Measurements from ENCODE around the gene METRNL.

METRNL gene

DNA sequence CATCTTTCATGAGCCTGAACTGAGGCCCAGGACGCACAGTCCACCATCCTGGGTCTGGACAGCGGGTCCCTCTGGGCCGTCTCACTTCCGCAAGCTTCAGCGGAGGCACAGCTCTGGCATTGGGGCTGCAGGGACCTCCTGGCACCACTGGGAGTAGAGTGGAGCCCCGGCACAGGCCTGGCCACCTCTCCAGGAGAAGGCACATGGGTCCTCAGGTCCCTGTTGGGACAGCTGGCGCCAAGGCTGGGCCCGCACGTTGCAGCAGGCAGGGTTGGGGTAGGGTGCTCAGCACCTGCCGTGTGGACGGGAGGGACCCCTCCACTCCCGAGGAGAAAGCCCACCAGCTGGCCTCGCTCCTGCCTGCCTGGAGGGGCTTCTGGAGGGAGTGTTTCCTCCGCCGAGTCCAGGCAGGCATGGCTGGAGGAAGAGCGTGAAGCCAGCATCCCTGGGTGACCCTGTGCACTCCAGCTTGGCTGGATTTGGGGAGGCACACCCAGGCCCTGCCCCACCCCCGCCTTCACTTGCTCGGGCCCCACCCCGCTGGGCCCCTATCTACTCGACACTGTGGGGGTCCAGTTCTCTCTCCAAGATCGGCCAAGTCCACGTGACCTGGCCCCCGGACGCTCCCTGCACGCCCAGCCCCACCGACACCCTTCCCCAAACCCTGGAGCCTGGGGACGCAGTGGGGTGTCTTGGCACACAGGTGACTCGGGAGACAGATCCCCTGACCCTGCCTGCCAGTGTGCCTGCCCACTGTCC, 6.6 kb upstream of the METRNL start:
- no peak for DNase-seq (ENCODE audit: low spot score)
- TF ChIP-seq, protein P1, sequence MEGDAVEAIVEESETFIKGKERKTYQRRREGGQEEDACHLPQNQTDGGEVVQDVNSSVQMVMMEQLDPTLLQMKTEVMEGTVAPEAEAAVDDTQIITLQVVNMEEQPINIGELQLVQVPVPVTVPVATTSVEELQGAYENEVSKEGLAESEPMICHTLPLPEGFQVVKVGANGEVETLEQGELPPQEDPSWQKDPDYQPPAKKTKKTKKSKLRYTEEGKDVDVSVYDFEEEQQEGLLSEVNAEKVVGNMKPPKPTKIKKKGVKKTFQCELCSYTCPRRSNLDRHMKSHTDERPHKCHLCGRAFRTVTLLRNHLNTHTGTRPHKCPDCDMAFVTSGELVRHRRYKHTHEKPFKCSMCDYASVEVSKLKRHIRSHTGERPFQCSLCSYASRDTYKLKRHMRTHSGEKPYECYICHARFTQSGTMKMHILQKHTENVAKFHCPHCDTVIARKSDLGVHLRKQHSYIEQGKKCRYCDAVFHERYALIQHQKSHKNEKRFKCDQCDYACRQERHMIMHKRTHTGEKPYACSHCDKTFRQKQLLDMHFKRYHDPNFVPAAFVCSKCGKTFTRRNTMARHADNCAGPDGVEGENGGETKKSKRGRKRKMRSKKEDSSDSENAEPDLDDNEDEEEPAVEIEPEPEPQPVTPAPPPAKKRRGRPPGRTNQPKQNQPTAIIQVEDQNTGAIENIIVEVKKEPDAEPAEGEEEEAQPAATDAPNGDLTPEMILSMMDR (IDR thresholded peaks at IDR 0.05; ENCODE audit: extremely low read depth, insufficient read depth, missing control alignments) = no peak
- in situ Hi-C loops (cut with MboI; ENCODE audit: low pct_unique_long_range_greater_than_20kb, low sequenced_read_pairs, unreplicated experiment) = no loop called here

DNA sequence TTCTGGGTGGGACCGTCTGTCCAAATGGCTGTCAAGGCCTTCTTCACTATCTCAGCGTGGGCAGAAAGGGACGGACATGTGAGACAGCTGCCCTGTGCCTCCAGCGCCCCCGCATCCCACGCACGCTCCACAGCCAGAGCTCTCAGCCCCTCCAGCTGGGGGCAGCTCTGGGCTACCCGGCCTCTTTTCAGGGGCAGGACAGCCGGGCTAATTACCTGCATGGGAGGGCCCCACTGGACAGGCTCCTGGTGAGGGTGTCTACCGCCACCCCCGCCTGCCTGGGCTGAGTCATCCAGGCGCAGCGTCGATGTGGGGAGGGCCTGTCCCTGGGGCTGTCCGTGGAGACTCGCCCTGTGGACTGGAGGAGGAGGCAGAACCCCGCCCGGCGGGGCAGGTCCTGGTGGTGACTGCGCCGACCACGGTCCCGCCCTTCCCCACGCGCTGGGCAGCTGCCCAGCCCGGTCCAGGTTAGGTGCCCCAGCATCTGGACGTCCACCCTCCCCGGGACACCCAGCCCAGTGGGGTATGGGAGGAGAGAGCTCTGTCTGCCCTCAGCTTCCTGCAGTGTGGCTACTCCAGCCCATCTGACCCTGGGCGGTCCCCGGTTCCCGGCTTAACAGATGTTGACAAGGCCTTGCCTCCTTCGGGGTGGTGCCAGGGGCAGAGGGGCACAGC, 5.9 kb upstream of the METRNL start:
- TF ChIP-seq, protein P1 (IDR thresholded peaks at IDR 0.05; ENCODE audit: extremely low read depth, insufficient read depth, missing control alignments) = no peak
- in situ Hi-C loops (cut with MboI; ENCODE audit: low pct_unique_long_range_greater_than_20kb, low sequenced_read_pairs, unreplicated experiment) = no loop called here
- DNase-seq (ENCODE audit: low spot score) = no peak

DNA sequence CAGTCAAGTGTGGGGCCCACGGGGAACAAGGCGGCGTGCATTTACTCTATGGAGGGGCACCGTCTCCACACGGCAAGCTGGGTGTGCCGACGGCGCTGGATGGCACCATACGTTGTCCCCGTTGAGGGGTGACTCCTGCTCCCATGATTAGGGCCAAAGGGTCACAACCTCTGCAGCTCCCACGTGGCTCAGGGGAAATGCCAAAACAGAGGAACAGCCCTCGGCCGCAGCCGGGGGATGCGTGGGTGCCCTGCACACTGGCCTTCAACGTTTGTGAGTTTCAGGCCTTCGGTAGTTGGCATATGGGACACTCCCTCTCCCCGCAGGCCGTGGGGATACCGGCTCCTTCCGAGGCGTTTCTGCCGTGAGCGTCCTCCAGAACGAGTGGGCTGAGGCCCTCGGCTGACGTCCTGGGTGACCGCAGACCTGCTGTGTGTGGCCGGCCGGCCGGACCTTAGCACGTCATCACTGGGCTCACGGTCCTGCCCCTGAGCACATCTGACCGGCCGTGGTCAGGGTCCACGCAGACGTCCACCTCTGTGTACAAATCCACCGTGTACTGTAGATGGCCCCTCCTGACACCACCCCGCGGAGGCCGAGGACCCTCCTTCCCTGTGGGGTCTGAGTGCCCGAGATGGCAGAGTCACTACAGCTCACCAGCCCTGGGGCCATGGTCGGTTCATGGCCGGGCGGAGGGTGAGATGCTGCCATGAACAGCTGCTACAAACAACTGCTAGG, 4.8 kb upstream of the METRNL start:
- DNase-seq (ENCODE audit: low spot score) = no peak
- in situ Hi-C loops (cut with MboI; ENCODE audit: low pct_unique_long_range_greater_than_20kb, low sequenced_read_pairs, unreplicated experiment) = no loop called here
- TF ChIP-seq, protein P1 (IDR thresholded peaks at IDR 0.05; ENCODE audit: extremely low read depth, insufficient read depth, missing control alignments) = no peak

DNA sequence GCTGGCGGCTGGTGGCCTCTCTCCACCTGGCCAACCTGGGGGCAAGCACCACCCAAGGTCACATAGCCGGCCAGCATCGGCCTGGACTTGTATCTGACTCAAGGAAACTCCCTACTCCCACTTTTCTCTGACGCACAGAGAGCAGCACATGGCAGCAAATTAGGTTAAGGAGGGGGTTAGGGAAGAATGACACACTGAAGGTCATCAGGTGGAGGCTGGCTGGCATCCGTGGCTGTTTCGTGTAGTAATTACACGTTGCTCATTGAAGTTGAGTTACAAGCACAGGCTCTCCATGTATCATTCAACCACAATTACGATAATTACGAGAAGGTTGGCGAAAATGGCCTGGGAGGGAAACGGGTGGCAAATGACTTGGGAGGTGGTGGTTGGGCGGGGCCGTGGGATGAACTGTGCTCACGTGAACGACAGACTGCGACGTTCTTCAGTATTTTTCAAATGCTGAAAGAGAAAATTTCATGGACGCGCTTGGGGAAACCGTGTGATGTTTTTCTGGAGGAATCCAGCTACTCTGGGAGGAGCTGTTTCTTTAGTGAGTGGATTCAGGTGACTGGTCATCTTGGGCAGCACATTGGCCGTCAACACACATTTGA, 4.0 kb upstream of the METRNL start:
- in situ Hi-C loops (cut with MboI; ENCODE audit: low pct_unique_long_range_greater_than_20kb, low sequenced_read_pairs, unreplicated experiment) = no loop called here
- TF ChIP-seq, protein P1 (IDR thresholded peaks at IDR 0.05; ENCODE audit: extremely low read depth, insufficient read depth, missing control alignments) = no peak
- DNase-seq (ENCODE audit: low spot score) = no peak

DNA sequence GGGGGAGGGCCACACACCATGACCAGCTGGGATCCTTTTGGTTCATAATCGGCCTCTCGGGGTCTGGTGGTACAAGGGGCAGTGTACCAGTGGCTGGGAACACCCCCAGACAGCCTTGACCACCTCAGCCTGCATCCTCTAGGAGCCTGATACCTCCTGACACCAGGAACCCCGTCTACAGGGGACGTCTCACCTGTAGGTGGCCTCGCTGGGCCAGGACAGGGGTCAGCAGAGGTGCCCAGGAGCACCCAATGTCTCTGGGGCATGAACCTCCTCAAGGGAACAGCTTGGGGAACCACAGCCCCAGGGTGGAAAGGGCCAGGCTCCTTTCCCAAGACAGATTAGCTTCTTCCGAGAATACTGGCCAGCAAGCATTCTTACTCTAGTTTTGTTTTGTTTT, 2.5 kb upstream of the METRNL start:
- TF ChIP-seq, protein P1 (IDR thresholded peaks at IDR 0.05; ENCODE audit: extremely low read depth, insufficient read depth, missing control alignments) = peak; percentile 61
- DNase-seq (ENCODE audit: low spot score) = no peak
- in situ Hi-C loops (cut with MboI; ENCODE audit: low pct_unique_long_range_greater_than_20kb, low sequenced_read_pairs, unreplicated experiment) = no loop called here

DNA sequence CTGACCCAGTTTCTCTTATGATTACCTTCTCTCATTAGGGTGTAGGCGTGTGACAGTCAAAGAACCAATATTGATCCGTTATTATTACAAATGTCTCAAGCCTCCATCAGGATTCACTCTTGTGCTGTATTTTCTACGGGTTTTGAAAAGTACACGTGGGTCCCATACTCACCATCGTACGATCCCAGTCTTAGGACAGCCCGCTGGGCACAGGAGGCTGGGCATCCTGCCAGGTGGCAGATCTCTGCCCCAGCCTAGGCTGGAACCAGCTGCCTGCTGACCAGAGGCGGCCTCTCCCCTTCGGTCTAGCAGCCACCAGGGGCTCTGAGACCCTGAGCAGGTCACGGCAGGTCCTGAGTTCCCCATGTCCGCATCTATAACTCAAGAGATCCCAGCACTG, 2.0 kb upstream of the METRNL start:
- in situ Hi-C loops (cut with MboI; ENCODE audit: low pct_unique_long_range_greater_than_20kb, low sequenced_read_pairs, unreplicated experiment) = no loop called here
- no peak for DNase-seq (ENCODE audit: low spot score)
- TF ChIP-seq, protein P1 (IDR thresholded peaks at IDR 0.05; ENCODE audit: extremely low read depth, insufficient read depth, missing control alignments) = no peak
